EL (cell line): ENCODE data around the gene WDR44.
"Not testable (repeated sequence)": the region's sequence is repeated elsewhere in the genome, so short reads cannot be mapped to it uniquely, and the experiment has no call there.

ENCODE experiments used
- DNase-seq: peaks from one replicate; pipeline ENCODE4 v3.0.0-alpha.2; 2016

The WDR44 gene

GRCh38 chrX:118345464-118346257, at the start of gene WDR44:
WDR44 (plus strand) TSS chrX:118346106; CDS start chrX:118346504, 398 bp downstream.
- peak; percentile 93 for DNase-seq

- DNase-seq, result not testable (repeated sequence)
These were observed 40.1 kb upstream of the WDR44 start for GRCh38 chrX:118305827-118306226.

GRCh38 chrX:118315529-118315928, 30.4 kb upstream of the WDR44 start:
- no peak for DNase-seq

- DNase-seq, result no peak
These were observed 21.3 kb upstream of the WDR44 start for GRCh38 chrX:118324588-118324987.

- DNase-seq, result no peak
These were observed 20.5 kb upstream of the WDR44 start for GRCh38 chrX:118325453-118325852.

- no peak for DNase-seq
These were observed 16.7 kb upstream of the WDR44 start for GRCh38 chrX:118329175-118329574.

- no peak for DNase-seq
These were observed 8.2 kb upstream of the WDR44 start for GRCh38 chrX:118337687-118338086.

- DNase-seq, result no peak
These were observed 7.0 kb upstream of the WDR44 start for GRCh38 chrX:118338930-118339329.

GRCh38 chrX:118345045-118345463, 852 bp upstream of the WDR44 start:
- DNase-seq, result no peak

GRCh38 chrX:118346258-118347094, 570 bp downstream of the WDR44 start:
- DNase-seq, result peak; percentile 39

- DNase-seq, result peak; percentile 69
These were observed 1.2 kb downstream of the WDR44 start for GRCh38 chrX:118347131-118347530.

GRCh38 chrX:118347736-118348135, 1.8 kb downstream of the WDR44 start:
- DNase-seq, result no peak

GRCh38 chrX:118348186-118348810, 2.4 kb downstream of the WDR44 start:
- DNase-seq, result no peak

- DNase-seq, result no peak
These were observed 3.3 kb downstream of the WDR44 start for GRCh38 chrX:118349188-118349587.

- peak; percentile 34 for DNase-seq
These were observed 4.3 kb downstream of the WDR44 start for GRCh38 chrX:118350221-118350620.

GRCh38 chrX:118350706-118351105, 4.8 kb downstream of the WDR44 start:
- no peak for DNase-seq

GRCh38 chrX:118352566-118352965, 6.7 kb downstream of the WDR44 start:
- DNase-seq, result no peak

GRCh38 chrX:118353081-118353850, 7.4 kb downstream of the WDR44 start:
- DNase-seq, result no peak

GRCh38 chrX:118355225-118355920, 9.5 kb downstream of the WDR44 start:
- DNase-seq, result no peak

- no peak for DNase-seq
These were observed 10.3 kb downstream of the WDR44 start for GRCh38 chrX:118356154-118356701.

GRCh38 chrX:118360429-118361125, 14.7 kb downstream of the WDR44 start:
- DNase-seq, result no peak
